Loucy (cell line): Measurements from ENCODE around the gene ARL16.

ENCODE experiments used
- H2AFZ ChIP-seq: fragments of 200-600 bp; sonication (generic); 2 replicates; pipeline ENCODE4 v1.6.0; 2016; ENCODE audit warnings: antibody characterized with exemption, mild to moderate bottlenecking, low read length, moderate library complexity
- H3F3A ChIP-seq: fragments of 200-600 bp; 2 replicates; pipeline ENCODE4 v1.6.0; 2016; ENCODE audit warnings: antibody characterized with exemption, low read depth, mild to moderate bottlenecking
- H3K27me3 ChIP-seq: fragments of 200-600 bp; sonication (generic); 2 replicates; pipeline ENCODE4 v1.6.1; 2014; ENCODE audit warnings: low read length, mild to moderate bottlenecking; ENCODE audit not compliant: insufficient read depth, poor library complexity, severe bottlenecking
- H3K36me3 ChIP-seq: fragments of 200-600 bp; sonication (generic); 2 replicates; pipeline ENCODE4 v1.6.1; 2016; ENCODE audit warnings: low read length; ENCODE audit not compliant: insufficient read depth
- H3K4me1 ChIP-seq: fragments of 200-600 bp; sonication (generic); 2 replicates; pipeline ENCODE4 v1.5.1; 2014; ENCODE audit warnings: low read length, mild to moderate bottlenecking; ENCODE audit not compliant: insufficient read depth, poor library complexity, severe bottlenecking
- H3K4me2 ChIP-seq: fragments of 200-600 bp; sonication (generic); 2 replicates; pipeline ENCODE4 v1.6.0; 2014; ENCODE audit warnings: antibody characterized with exemption, low read length, low read depth, mild to moderate bottlenecking; ENCODE audit not compliant: poor library complexity, severe bottlenecking
- H3K4me3 ChIP-seq: fragments of 200-600 bp; sonication (generic); 2 replicates; pipeline ENCODE4 v1.5.1; 2014; ENCODE audit warnings: low read length, mild to moderate bottlenecking, mixed read lengths; ENCODE audit not compliant: poor library complexity, severe bottlenecking
- H3K79me2 ChIP-seq: fragments of 200-600 bp; sonication (generic); 2 replicates; pipeline ENCODE4 v1.6.1; 2014; ENCODE audit warnings: low read length; ENCODE audit not compliant: insufficient read depth
- H3K9ac ChIP-seq: fragments of 200-600 bp; sonication (generic); 2 replicates; pipeline ENCODE4 v1.6.0; 2014; ENCODE audit warnings: mild to moderate bottlenecking, low read depth, low read length, moderate library complexity; ENCODE audit not compliant: poor library complexity, severe bottlenecking
- H3K9me2 ChIP-seq: fragments of 200-600 bp; sonication (generic); replicated peaks from 2 replicates; pipeline ENCODE4 v1.6.1; 2016; ENCODE audit warnings: low read depth, low read length, mixed read lengths
- H3K9me3 ChIP-seq: fragments of 200-600 bp; sonication (generic); 2 replicates; pipeline ENCODE4 v1.6.1; 2014; ENCODE audit warnings: mild to moderate bottlenecking, antibody characterized with exemption, low read length, low read depth; ENCODE audit not compliant: insufficient read depth
- H4K20me1 ChIP-seq: fragments of 200-600 bp; sonication (generic); 2 replicates; pipeline ENCODE4 v1.6.0; 2014; ENCODE audit warnings: antibody characterized with exemption, low read length, mild to moderate bottlenecking; ENCODE audit not compliant: insufficient read depth, poor library complexity, severe bottlenecking
- EZH2phosphoT487 ChIP-seq: fragments of 200-600 bp; IDR thresholded peaks from 2 replicates; pipeline ENCODE4 v1.6.1; 2018; ENCODE audit warnings: antibody characterized with exemption, mild to moderate bottlenecking, moderate library complexity, borderline replicate concordance
- TF ChIP-seq, protein P1 (sequence below): fragments of 200-600 bp; sonication (generic); conservative IDR thresholded peaks from 2 replicates; pipeline ENCODE4 v1.5.1; 2014; ENCODE audit warnings: mild to moderate bottlenecking, antibody characterized with exemption, low read length

Gene ARL16

GRCh38 chr17:81690549-81690948, 7.0 kb upstream of the ARL16 start:
- Histone ChIP-seq H3K9ac (no peak overlapping the region), H3K4me2 (no peak overlapping the region), H4K20me1 (peaks cover 6% of the 10 kb centered on the region), H3K4me1 (peaks cover 2% of the 10 kb centered on the region), H3K36me3 (peaks cover 80% of the 10 kb centered on the region; the same call in 1 of the 2 replicates), H3K9me3 (no peaks in the 10 kb centered on the region), H3K79me2 (peaks cover 39% of the 10 kb centered on the region), H2AFZ (no peak overlapping the region), H3K4me3 (no peak overlapping the region), H3K9me2 (no peaks in the 10 kb centered on the region), H3F3A (no peaks in the 10 kb centered on the region), H3K27me3 (no peaks in the 10 kb centered on the region)
- no peak for TF ChIP-seq EZH2phosphoT487
- TF ChIP-seq, protein P1, sequence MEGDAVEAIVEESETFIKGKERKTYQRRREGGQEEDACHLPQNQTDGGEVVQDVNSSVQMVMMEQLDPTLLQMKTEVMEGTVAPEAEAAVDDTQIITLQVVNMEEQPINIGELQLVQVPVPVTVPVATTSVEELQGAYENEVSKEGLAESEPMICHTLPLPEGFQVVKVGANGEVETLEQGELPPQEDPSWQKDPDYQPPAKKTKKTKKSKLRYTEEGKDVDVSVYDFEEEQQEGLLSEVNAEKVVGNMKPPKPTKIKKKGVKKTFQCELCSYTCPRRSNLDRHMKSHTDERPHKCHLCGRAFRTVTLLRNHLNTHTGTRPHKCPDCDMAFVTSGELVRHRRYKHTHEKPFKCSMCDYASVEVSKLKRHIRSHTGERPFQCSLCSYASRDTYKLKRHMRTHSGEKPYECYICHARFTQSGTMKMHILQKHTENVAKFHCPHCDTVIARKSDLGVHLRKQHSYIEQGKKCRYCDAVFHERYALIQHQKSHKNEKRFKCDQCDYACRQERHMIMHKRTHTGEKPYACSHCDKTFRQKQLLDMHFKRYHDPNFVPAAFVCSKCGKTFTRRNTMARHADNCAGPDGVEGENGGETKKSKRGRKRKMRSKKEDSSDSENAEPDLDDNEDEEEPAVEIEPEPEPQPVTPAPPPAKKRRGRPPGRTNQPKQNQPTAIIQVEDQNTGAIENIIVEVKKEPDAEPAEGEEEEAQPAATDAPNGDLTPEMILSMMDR: no peak

- no peaks in the 10 kb centered on the region for H3K9me3 ChIP-seq
- H3F3A ChIP-seq: no peaks in the 10 kb centered on the region
- TF ChIP-seq EZH2phosphoT487: no peak
- TF ChIP-seq, protein P1: no peak
- H3K9me2 ChIP-seq: no peaks in the 10 kb centered on the region
- H3K4me3 ChIP-seq: no peak overlapping the region
- H3K4me2 ChIP-seq: no peak overlapping the region
- peaks cover 7% of the 10 kb centered on the region for H3K4me1 ChIP-seq
- peaks cover 75% of the 10 kb centered on the region; the same call in 1 of the 2 replicates for H3K36me3 ChIP-seq
- no peaks in the 10 kb centered on the region for H3K27me3 ChIP-seq
- H3K79me2 ChIP-seq: peaks cover 44% of the 10 kb centered on the region
- H4K20me1 ChIP-seq: peaks cover 9% of the 10 kb centered on the region
- H2AFZ ChIP-seq: no peak overlapping the region
- no peak overlapping the region for H3K9ac ChIP-seq
Observed at GRCh38 chr17:81690066-81690465, 6.5 kb upstream of the ARL16 start.

DNA sequence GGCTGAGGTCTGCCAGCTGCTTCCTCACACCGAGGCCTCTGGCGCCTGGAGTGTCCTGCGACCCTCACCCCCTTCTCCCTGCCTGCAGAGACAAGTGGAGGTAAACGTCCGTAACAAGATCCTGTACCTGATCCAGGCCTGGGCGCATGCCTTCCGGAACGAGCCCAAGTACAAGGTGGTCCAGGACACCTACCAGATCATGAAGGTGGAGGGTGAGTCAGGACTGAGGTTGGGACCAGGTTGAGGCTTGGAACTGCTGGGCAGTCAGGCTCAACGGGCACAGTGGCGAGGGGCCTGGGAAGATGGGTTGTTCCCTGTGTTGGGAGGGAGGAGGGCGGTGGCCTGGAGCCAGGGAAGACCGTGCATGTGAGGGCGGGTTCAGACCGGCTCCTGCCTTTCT, 5.0 kb upstream of the ARL16 start:
- Histone ChIP-seq H3K36me3 (peaks cover 60% of the 10 kb centered on the region; the same call in 1 of the 2 replicates), H3K4me2 (no peak overlapping the region), H3F3A (no peaks in the 10 kb centered on the region), H3K79me2 (peaks cover 55% of the 10 kb centered on the region), H4K20me1 (peaks cover 17% of the 10 kb centered on the region), H2AFZ (no peak overlapping the region), H3K4me3 (no peak overlapping the region), H3K9me3 (no peaks in the 10 kb centered on the region), H3K9ac (no peak overlapping the region), H3K27me3 (no peaks in the 10 kb centered on the region), H3K9me2 (no peaks in the 10 kb centered on the region), H3K4me1 (peaks cover 11% of the 10 kb centered on the region)
- TF ChIP-seq, protein P1: no peak
- TF ChIP-seq EZH2phosphoT487: no peak
